ENCODE data around the gene PEX14.

GRCh38 chr1:10438677-10439163 lies 36.0 kb upstream of the PEX14 start:
- TF ChIP-seq TAF1 (IDR thresholded peaks at IDR 0.05; ENCODE audit: borderline replicate concordance, insufficient read depth, low read length) (no peak), POLR2AphosphoS5 (IDR thresholded peaks at IDR 0.05; ENCODE audit: low read depth, low read length) (no peak)
